Neuron (in vitro differentiated cells): ENCODE measurements around the gene MEX3D.
A peak's percentile ranks its signal among the peaks of the same experiment; 100 is the strongest.
"Not testable (repeated sequence)": the region's sequence is repeated elsewhere in the genome, so short reads cannot be mapped to it uniquely, and the experiment has no call there.

Experiments
- H2AFZ ChIP-seq: one replicate; pipeline ENCODE4 v1.6.1; 2013; ENCODE audit warnings: low read depth, mild to moderate bottlenecking, inconsistent platforms, low read length, moderate library complexity
- H3K27me3 ChIP-seq: one replicate; pipeline ENCODE4 v1.6.1; 2013; ENCODE audit warnings: low read length; ENCODE audit not compliant: insufficient read depth
- H3K36me3 ChIP-seq: one replicate; pipeline ENCODE4 v1.6.1; 2013; ENCODE audit warnings: low read length; ENCODE audit not compliant: insufficient read depth
- H3K4me1 ChIP-seq: one replicate; pipeline ENCODE4 v1.6.1; 2013; ENCODE audit warnings: low read length; ENCODE audit not compliant: insufficient read depth
- H3K4me3 ChIP-seq: 2 replicates; pipeline ENCODE4 v1.5.1; 2013; ENCODE audit warnings: mild to moderate bottlenecking, low read length, moderate library complexity
- H3K9me3 ChIP-seq: one replicate; pipeline ENCODE4 v1.6.1; 2013; ENCODE audit warnings: low read length

MEX3D gene

GRCh38 chr19:1533510-1534150 lies 34.5 kb downstream of the MEX3D start:
- no peaks in the 10 kb centered on the region for H3K4me1 ChIP-seq
- H3K9me3 ChIP-seq = no peaks in the 10 kb centered on the region
- H2AFZ ChIP-seq = no peak overlapping the region
- H3K4me3 ChIP-seq = no peak overlapping the region
- H3K36me3 ChIP-seq = no peaks in the 10 kb centered on the region
- peaks cover 7% of the 10 kb centered on the region for H3K27me3 ChIP-seq

- Histone ChIP-seq H3K36me3 (no peaks in the 10 kb centered on the region), H3K27me3 (peaks cover 9% of the 10 kb centered on the region), H3K9me3 (no peaks in the 10 kb centered on the region), H3K4me3 (no peak overlapping the region), H3K4me1 (no peaks in the 10 kb centered on the region), H2AFZ (no peak overlapping the region)
Observed at GRCh38 chr19:1532003-1532402, 36.1 kb downstream of the MEX3D start.

GRCh38 chr19:1531587-1531986 lies 36.5 kb downstream of the MEX3D start:
- no peak overlapping the region for H2AFZ ChIP-seq
- no peaks in the 10 kb centered on the region for H3K36me3 ChIP-seq
- no peak overlapping the region for H3K4me3 ChIP-seq
- no peaks in the 10 kb centered on the region for H3K4me1 ChIP-seq
- H3K27me3 ChIP-seq = peaks cover 10% of the 10 kb centered on the region
- H3K9me3 ChIP-seq = no peaks in the 10 kb centered on the region

- H3K9me3 ChIP-seq, H3K4me1 ChIP-seq, H2AFZ ChIP-seq, H3K36me3 ChIP-seq, H3K4me3 ChIP-seq: not testable (repeated sequence)
- H3K27me3 ChIP-seq = peaks cover 15% of the 10 kb centered on the region
Observed at GRCh38 chr19:1530856-1531255, 37.3 kb downstream of the MEX3D start.

GRCh38 chr19:1529430-1529816 lies 38.7 kb downstream of the MEX3D start:
- no peaks in the 10 kb centered on the region for H3K9me3 ChIP-seq
- H3K27me3 ChIP-seq = peaks cover 29% of the 10 kb centered on the region
- H3K4me3 ChIP-seq = no peak overlapping the region
- no peaks in the 10 kb centered on the region for H3K36me3 ChIP-seq
- H2AFZ ChIP-seq = no peak overlapping the region
- H3K4me1 ChIP-seq = no peaks in the 10 kb centered on the region

- H3K36me3 ChIP-seq = no peaks in the 10 kb centered on the region
- H3K4me1 ChIP-seq = no peaks in the 10 kb centered on the region
- H3K9me3 ChIP-seq = no peaks in the 10 kb centered on the region
- H3K27me3 ChIP-seq = peaks cover 32% of the 10 kb centered on the region
- H3K4me3 ChIP-seq = no peak overlapping the region
- H2AFZ ChIP-seq = no peak overlapping the region
Observed at GRCh38 chr19:1528596-1529429, 39.3 kb downstream of the MEX3D start.

- Histone ChIP-seq H2AFZ (no peak overlapping the region), H3K4me3 (no peak overlapping the region), H3K36me3 (no peaks in the 10 kb centered on the region), H3K4me1 (no peaks in the 10 kb centered on the region), H3K9me3 (no peaks in the 10 kb centered on the region), H3K27me3 (peaks cover 42% of the 10 kb centered on the region)
Observed at GRCh38 chr19:1527650-1528309, 40.3 kb downstream of the MEX3D start.

- Histone ChIP-seq H3K36me3 (no peaks in the 10 kb centered on the region), H3K4me1 (no peaks in the 10 kb centered on the region), H3K9me3 (no peaks in the 10 kb centered on the region), H3K27me3 (peaks cover 48% of the 10 kb centered on the region), H2AFZ (no peak overlapping the region), H3K4me3 (no peak overlapping the region)
Observed at GRCh38 chr19:1526979-1527649, 41.0 kb downstream of the MEX3D start.

GRCh38 chr19:1526066-1526778 lies 41.9 kb downstream of the MEX3D start:
- peaks cover 57% of the 10 kb centered on the region for H3K27me3 ChIP-seq
- H3K4me3 ChIP-seq = no peak overlapping the region
- no peak overlapping the region for H2AFZ ChIP-seq
- H3K9me3 ChIP-seq = no peaks in the 10 kb centered on the region
- no peaks in the 10 kb centered on the region for H3K36me3 ChIP-seq
- H3K4me1 ChIP-seq = no peaks in the 10 kb centered on the region

GRCh38 chr19:1525343-1525742 lies 42.8 kb downstream of the MEX3D start:
- Histone ChIP-seq H3K9me3 (no peaks in the 10 kb centered on the region), H3K27me3 (peaks cover 58% of the 10 kb centered on the region), H3K36me3 (no peaks in the 10 kb centered on the region), H2AFZ (no peak overlapping the region), H3K4me3 (no peak overlapping the region), H3K4me1 (no peaks in the 10 kb centered on the region)

- H3K4me1 ChIP-seq = no peaks in the 10 kb centered on the region
- H2AFZ ChIP-seq = no peak overlapping the region
- H3K36me3 ChIP-seq = no peaks in the 10 kb centered on the region
- H3K27me3 ChIP-seq = peaks cover 57% of the 10 kb centered on the region
- no peak overlapping the region for H3K4me3 ChIP-seq
- H3K9me3 ChIP-seq = no peaks in the 10 kb centered on the region
Observed at GRCh38 chr19:1524972-1525325, 43.2 kb downstream of the MEX3D start.

- H3K27me3 ChIP-seq = peaks cover 54% of the 10 kb centered on the region
Observed at GRCh38 chr19:1524287-1524971, 43.7 kb downstream of the MEX3D start.

More at GRCh38 chr19:1524287-1524971, 43.7 kb downstream of the MEX3D start:
- Histone ChIP-seq H3K4me3 (peak overlapping the region; percentile 22), H3K36me3 (no peaks in the 10 kb centered on the region), H2AFZ (no peak overlapping the region), H3K4me1 (no peaks in the 10 kb centered on the region), H3K9me3 (no peaks in the 10 kb centered on the region)
